Activated CD4-positive, alpha-beta T cell treated with anti-CD3 and anti-CD28 coated beads, Interleukin-2, amount 50 U/mL, for 16 hours (primary cell): ENCODE data around the gene CCDC97.
"Not testable (repeated sequence)": the region's sequence is repeated elsewhere in the genome, so short reads cannot be mapped to it uniquely, and the experiment has no call there.

Experiments used
- DNase-seq: peaks from one replicate; pipeline ENCODE4 v3.0.0-alpha.2; 2020

Gene CCDC97

GRCh38 chr19:41366089-41366488 lies 56.1 kb downstream of the CCDC97 start:
- no peak for DNase-seq

- DNase-seq: no peak
Measured at GRCh38 chr19:41367848-41368301, 57.9 kb downstream of the CCDC97 start.

- no peak for DNase-seq
Measured at GRCh38 chr19:41369769-41370168, 59.8 kb downstream of the CCDC97 start.

- DNase-seq: not testable (repeated sequence)
Measured at GRCh38 chr19:41371119-41371518, 61.1 kb downstream of the CCDC97 start.

GRCh38 chr19:41371541-41371940 lies 61.6 kb downstream of the CCDC97 start:
- no peak for DNase-seq

GRCh38 chr19:41372501-41372900 lies 62.5 kb downstream of the CCDC97 start:
- DNase-seq: no peak

- DNase-seq: no peak
Measured at GRCh38 chr19:41373993-41374392, 64.0 kb downstream of the CCDC97 start.
